ENCODE measurements around the gene VAV2.

DNA sequence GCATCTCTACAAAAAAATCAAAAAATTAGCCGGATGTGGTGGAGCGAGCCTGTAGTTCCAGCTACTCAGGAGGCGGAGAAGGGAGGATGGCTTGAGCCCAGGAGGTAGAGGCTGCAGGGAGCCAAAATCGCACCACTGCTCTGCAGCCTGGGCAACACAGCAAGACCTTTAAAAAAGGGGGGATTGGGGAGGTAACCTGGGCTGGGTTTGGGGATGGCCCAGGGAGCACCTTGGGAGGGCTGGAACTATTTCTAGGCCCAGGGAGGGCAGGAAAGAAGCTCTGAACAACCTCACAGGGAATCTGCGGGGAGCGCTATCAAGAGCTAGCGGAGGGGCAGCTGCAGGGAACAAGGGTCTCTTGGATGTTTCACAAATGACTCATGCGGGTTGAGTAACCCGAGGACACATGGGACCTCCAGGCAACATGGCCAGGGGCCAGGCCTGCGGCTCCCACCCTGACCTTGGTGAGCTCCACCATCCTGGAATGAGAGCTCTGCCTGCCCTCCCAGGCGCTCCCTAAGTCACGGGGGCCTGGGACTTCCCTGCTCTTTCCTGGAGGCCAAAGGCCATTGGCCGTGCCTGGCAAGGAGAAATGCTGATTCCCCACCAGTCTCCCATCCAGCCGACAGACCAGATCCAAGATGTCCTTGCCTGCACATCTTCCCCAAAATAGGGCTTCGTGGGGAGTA, 277.4 kb downstream of the VAV2 start:
- TF ChIP-seq CTCF (IDR thresholded peaks at IDR 0.05) (no peak), POLR2A (IDR thresholded peaks at IDR 0.05) (no peak)
